GM10266 (cell line): ENCODE measurements around the gene CMTR1.

Experiments used
- DNase-seq: peaks from one replicate; pipeline ENCODE4 v3.0.0; 2012; ENCODE audit errors: extremely low spot score
- CTCF ChIP-seq: IDR thresholded peaks from 2 replicates; pipeline ENCODE4 v1.5.1; 2012; ENCODE audit warnings: mild to moderate bottlenecking, low read depth; ENCODE audit not compliant: control insufficient read depth, insufficient read depth; ENCODE audit errors: missing control alignments

The CMTR1 gene

GRCh38 chr6:37530297-37530696, 97.3 kb downstream of the CMTR1 start:
- TF ChIP-seq CTCF = no peak
- no peak for DNase-seq

GRCh38 chr6:37531026-37531425, 98.0 kb downstream of the CMTR1 start:
- TF ChIP-seq CTCF = no peak
- DNase-seq = no peak
